K562 (cell line): ENCODE measurements around the gene WTAP. TPM values are rescaled to one million over a fixed set of nuclear protein-coding genes. Genes with fewer than 3 reads are reported as not detected.
A peak's percentile ranks its signal among the peaks of the same experiment; 100 is the strongest.

Experiments used
- ARID4B ChIP-seq: sonication (generic); formaldehyde crosslinking; IDR thresholded peaks from 2 replicates; pipeline ENCODE4 v1.8.0; 2022; ENCODE audit warnings: mild to moderate bottlenecking, missing genetic modification reagents
- ATF3 ChIP-seq, 2 experiments: fragments of 450-650 bp in 1 of 2; sonication (generic) in 1 of 2; formaldehyde crosslinking in 1 of 2; IDR thresholded peaks in 1 of 2; conservative IDR thresholded peaks in 1 of 2; 2 replicates each; pipeline versions ENCODE4 v1.6.1 to v1.8.1; 2016 to 2023; ENCODE audit warnings: mild to moderate bottlenecking in 2 of 2, moderate library complexity in 2 of 2, inconsistent platforms in 1 of 2, missing genetic modification reagents in 1 of 2
- BRD4 ChIP-seq: fragments of 200-600 bp; sonication (generic); IDR thresholded peaks from 2 replicates; pipeline ENCODE4 v1.6.1; 2017; ENCODE audit warnings: inconsistent platforms
- CCNT2 ChIP-seq: IDR thresholded peaks from 2 replicates; pipeline ENCODE4 v1.6.1; 2011; ENCODE audit warnings: borderline replicate concordance, low read depth, mild to moderate bottlenecking, moderate library complexity, mixed read lengths, low read length; ENCODE audit not compliant: insufficient read length; ENCODE audit errors: extremely low read depth
- DPF2 ChIP-seq: fragments of 450-650 bp; IDR thresholded peaks from 2 replicates; pipeline ENCODE4 v1.6.1; 2016
- GMEB1 ChIP-seq: fragments of 250-450 bp; sonication (Bioruptor Pico); IDR thresholded peaks from 2 replicates; pipeline ENCODE4 v1.4.0; 2020; ENCODE audit warnings: mild to moderate bottlenecking
- TBL1XR1 ChIP-seq, 2 experiments: IDR thresholded peaks; 2 replicates each; pipeline ENCODE4 v1.6.1; 2012; ENCODE audit warnings: improper control_type of control experiment in 2 of 2, low read length in 2 of 2, mild to moderate bottlenecking in 1 of 2
- TBP ChIP-seq: optimal IDR thresholded peaks from 2 replicates; pipeline ENCODE3; 2011; ENCODE audit warnings: low read depth, low read length, improper control_type of control experiment
- ZBTB43 ChIP-seq: sonication (generic); formaldehyde crosslinking; IDR thresholded peaks from 2 replicates; pipeline ENCODE4 v1.8.0; 2023; ENCODE audit warnings: mild to moderate bottlenecking, missing genetic modification reagents
- ZBTB49 ChIP-seq: sonication (generic); formaldehyde crosslinking; IDR thresholded peaks from 2 replicates; pipeline ENCODE4 v1.8.0; 2022; ENCODE audit warnings: missing genetic modification reagents, mild to moderate bottlenecking, borderline replicate concordance
- ZNF551 ChIP-seq: fragments of 250-450 bp; sonication (Bioruptor Pico); IDR thresholded peaks from 2 replicates; pipeline ENCODE4 v1.5.0; 2021; ENCODE audit warnings: mild to moderate bottlenecking, moderate library complexity
- ZNF76 ChIP-seq: fragments of 250-450 bp; sonication (Bioruptor Pico); IDR thresholded peaks from 2 replicates; pipeline ENCODE4 v1.4.0; 2020; ENCODE audit warnings: mild to moderate bottlenecking, moderate library complexity, borderline replicate concordance
- polyA plus RNA-seq, 8 experiments: library from polyadenylated mRNA; depleted of rRNA in 4 of 8; stranded (reverse) in 5 of 8; unstranded in 3 of 8; fragments of >200 nt; fragmentation: Nextera tagmentation in 2 of 8; fragmentation: Illumina TruSeq in 1 of 8; extraction: Ambion mirVana in 2 of 8; extraction: Trizol in 1 of 8; gene quantifications; 2 replicates each; pipeline versions ENCODE4 v1.2.1 to v1.2.3, GENCODE V29; 2011 to 2014; ENCODE audit warnings: inconsistent platforms in 1 of 8, missing spikeins in 1 of 8
- total RNA-seq, 7 experiments: library from RNA; depleted of rRNA in 6 of 7; stranded (reverse); fragments of >200 nt in 6 of 7; fragmentation: Illumina TruSeq in 2 of 7; extraction: Trizol in 2 of 7; gene quantifications; 2 replicates each; pipeline versions ENCODE4 v1.2.1 to v1.2.3, GENCODE V29; 2011 to 2021; ENCODE audit warnings: low replicate concordance in 1 of 7

WTAP gene
- total and polyA plus RNA-seq, 9 of the 15 experiments (the other 6 are each of a cell fraction or from before 2014, with no cell fraction given), result 52.4 to 156 (median 110) TPM

- TF ChIP-seq ARID4B (CRISPR knock-in tag), result peak; percentile 81
- no peak for TF ChIP-seq CCNT2
- no peak for TF ChIP-seq ZNF76 (CRISPR knock-in tag)
- TF ChIP-seq BRD4, result 0 out of 2 replicates have a peak, but pooled peaks have one; percentile 4
- peak; percentile 97 for TF ChIP-seq GMEB1
- TF ChIP-seq ZBTB43 (CRISPR knock-in tag), result peak; percentile 71; the same call in 1 of the 2 replicates
- no peak for TF ChIP-seq ZNF551
- TF ChIP-seq ATF3 (IDR thresholded peaks at IDR 0.05), result no peak
- TF ChIP-seq ATF3 (CRISPR knock-in tag; conservative IDR thresholded peaks at IDR 0.05), result 0 out of 2 replicates have a peak, but pooled peaks have one; percentile 9
- TF ChIP-seq DPF2, result peak; percentile 53; the same call in 1 of the 2 replicates
- TF ChIP-seq ZBTB49, result no peak
- peak; percentile 81 for TF ChIP-seq TBP
- TF ChIP-seq TBL1XR1 (IDR thresholded peaks at IDR 0.05; ENCODE audit: low read length in 2 of 2), result 0 out of 4 replicates have a peak, but pooled peaks of 1 of the 2 experiments have one; percentile 27
These were observed 63.0 kb downstream of the WTAP start, which contains the start of gene MRPL18 (continued) for GRCh38 chr6:159790149-159790955.
